ENCODE measurements around the gene TRIM15. TPM values are rescaled to one million over a fixed set of nuclear protein-coding genes. Genes with fewer than 3 reads are reported as not detected.
"Not testable (repeated sequence)": the region's sequence is repeated elsewhere in the genome, so short reads cannot be mapped to it uniquely, and the experiment has no call there.

TRIM15 gene
- total RNA-seq, 3 donors from 2014 or later = 37.2 to 73.2 (median 51.4) TPM

DNA sequence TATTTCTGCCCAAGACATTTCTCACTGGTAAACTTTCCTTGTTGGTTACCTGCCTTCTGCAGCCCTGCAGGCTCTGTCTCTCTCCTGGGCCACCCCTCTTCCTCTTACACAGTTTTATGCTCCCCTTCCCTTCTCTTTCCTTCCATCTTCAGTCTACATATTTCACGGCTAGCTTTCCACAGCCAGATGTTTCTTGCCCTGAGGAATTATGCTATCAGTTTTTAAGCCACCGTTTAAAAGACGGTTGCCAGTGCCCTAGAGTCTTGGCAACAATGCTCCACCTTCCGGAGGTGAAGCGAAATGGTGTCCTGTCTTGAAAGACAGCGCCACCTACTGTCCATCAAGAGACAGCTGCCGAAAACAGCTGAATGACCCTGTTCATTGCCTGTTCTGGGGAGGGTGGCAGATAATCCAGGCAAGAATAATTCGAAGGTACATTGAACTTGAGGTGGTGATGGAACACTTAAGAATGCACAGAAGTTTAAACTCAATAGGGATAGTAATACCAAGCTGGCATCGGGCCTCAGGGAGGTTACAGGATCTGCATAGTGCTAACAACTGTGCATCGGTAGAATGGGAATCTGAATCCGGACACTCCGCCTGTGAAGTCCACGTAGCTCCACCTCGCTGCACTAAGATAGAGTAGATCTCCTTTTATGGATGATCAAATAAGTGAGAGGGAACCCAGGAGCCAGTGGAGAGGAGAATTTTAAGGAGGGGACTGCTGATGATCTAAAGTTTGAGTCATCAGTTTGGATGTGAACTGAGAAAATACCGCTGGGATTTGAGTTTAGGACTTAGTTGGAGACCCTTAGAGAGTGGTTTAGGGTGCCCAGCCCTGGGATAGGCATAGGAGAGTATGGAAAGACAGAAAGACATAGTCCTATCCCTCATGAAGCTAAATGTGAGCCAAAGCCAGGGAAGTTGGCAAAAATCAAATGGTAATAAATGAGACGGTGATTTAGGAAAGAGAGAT is 32.2 kb upstream of the TRIM15 start:
- peaks cover 17% of the 10 kb centered on the region for H3K4me1 ChIP-seq (ENCODE audit: low read depth)
- DNase-seq = peak in 1 of 3 donors; percentile 81
- intact Hi-C loops (cut with DNase I, micrococcal nuclease) = loop anchor here in 1 of 2 donors (10.0 kb wide), 1 partner anchor 286 kb away; no protein-coding TSS in a partner anchor
- no peaks in the 10 kb centered on the region for H3K36me3 ChIP-seq (ENCODE audit: low read depth)
- TF ChIP-seq, protein P1, sequence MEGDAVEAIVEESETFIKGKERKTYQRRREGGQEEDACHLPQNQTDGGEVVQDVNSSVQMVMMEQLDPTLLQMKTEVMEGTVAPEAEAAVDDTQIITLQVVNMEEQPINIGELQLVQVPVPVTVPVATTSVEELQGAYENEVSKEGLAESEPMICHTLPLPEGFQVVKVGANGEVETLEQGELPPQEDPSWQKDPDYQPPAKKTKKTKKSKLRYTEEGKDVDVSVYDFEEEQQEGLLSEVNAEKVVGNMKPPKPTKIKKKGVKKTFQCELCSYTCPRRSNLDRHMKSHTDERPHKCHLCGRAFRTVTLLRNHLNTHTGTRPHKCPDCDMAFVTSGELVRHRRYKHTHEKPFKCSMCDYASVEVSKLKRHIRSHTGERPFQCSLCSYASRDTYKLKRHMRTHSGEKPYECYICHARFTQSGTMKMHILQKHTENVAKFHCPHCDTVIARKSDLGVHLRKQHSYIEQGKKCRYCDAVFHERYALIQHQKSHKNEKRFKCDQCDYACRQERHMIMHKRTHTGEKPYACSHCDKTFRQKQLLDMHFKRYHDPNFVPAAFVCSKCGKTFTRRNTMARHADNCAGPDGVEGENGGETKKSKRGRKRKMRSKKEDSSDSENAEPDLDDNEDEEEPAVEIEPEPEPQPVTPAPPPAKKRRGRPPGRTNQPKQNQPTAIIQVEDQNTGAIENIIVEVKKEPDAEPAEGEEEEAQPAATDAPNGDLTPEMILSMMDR (IDR thresholded peaks at IDR 0.05) = peak; percentile 92
- peak; percentile 86 for ATAC-seq
- H3K4me3 ChIP-seq = no peak overlapping the region
- no peaks in the 10 kb centered on the region for H3K9me3 ChIP-seq

DNA sequence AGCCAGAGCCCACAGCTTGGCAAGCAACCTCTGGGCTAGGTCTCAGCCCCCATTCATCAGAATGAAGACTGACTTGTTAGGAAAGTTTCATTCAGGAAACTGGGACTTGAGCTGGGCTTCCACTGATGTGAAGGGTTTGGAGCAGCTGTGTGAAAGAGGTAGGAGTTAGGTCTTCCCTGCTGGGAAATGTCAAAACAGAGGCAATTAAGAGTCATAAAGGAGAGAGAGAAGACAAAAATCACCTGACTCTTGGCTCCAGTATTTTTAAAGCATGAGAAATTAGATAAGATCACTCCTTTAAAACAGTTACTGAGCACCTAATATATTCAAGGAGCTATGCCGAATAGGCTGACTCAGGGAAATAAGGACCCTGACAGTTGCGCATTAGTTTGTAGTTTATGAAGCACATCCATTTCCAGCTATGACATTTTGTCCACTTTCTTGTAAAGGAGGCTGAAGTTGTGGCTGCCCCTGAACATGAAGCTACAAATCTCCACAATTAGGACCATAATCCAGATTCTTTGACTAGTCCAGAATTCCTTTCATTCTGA is 31.3 kb upstream of the TRIM15 start:
- intact Hi-C loops (cut with DNase I, micrococcal nuclease) = loop anchor here in 1 of 2 donors (10.0 kb wide), 1 partner anchor 287 kb away; no protein-coding TSS in a partner anchor
- TF ChIP-seq, protein P1 (IDR thresholded peaks at IDR 0.05) = no peak
- Histone ChIP-seq H3K4me3 (no peak overlapping the region), H3K36me3 (ENCODE audit: low read depth) (no peaks in the 10 kb centered on the region), H3K9me3 (no peaks in the 10 kb centered on the region), H3K4me1 (ENCODE audit: low read depth) (peaks cover 17% of the 10 kb centered on the region)
- DNase-seq = no peak
- no peak for ATAC-seq

DNA sequence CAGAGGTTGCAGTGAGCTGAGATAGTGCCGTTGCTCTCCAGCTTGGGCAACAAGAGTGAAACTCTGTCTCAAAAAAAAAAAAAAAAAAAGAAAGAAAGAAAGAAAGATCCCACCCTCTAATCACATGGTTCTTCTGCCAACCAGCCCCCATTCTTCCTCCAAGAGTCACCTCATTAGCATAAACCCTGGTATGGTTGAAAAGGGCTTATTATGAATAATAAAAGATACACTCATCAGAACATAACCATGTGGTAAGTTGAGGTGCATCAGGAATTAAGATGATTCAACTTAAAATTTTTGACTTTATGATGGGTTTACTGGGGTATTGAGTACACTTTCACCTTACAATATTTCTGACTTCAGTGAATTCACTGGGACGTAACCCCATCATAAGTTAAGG is 28.2 kb upstream of the TRIM15 start:
- Histone ChIP-seq H3K4me3 (no peak overlapping the region), H3K36me3 (ENCODE audit: low read depth) (no peaks in the 10 kb centered on the region), H3K4me1 (ENCODE audit: low read depth) (peaks cover 13% of the 10 kb centered on the region), H3K9me3 (no peaks in the 10 kb centered on the region)
- intact Hi-C loops (cut with DNase I, micrococcal nuclease) = loop anchor here in 1 of 2 donors (10.0 kb wide), 1 partner anchor 290 kb away; no protein-coding TSS in a partner anchor
- ATAC-seq = no peak
- DNase-seq = no peak
- TF ChIP-seq, protein P1 (IDR thresholded peaks at IDR 0.05) = no peak

DNA sequence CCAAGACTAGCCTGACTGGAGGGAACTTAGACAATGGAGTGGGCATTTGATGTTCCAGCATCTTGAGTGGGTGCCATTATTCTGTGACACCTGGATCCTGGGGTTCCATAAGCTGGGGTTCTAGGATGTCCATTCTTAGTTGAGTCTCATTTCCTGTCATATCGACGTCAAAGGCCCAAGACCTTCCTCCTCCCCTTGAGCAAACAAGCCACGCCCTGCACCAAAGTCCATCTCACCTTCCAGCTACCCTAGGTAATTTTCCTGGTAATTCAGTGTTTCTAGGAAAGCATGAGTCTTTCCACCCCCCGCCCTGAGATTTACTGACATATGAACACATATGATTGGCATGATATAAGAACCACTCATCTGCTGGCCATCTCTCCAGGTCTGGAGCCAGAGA is 27.6 kb upstream of the TRIM15 start, which contains the start of gene TRIM40:
Gene TRIM40, plus strand, starts transcription at position 384 of the 400 bp plus-strand sequence. CDS start 897 bp downstream, outside the sequence.
- H3K36me3 ChIP-seq (ENCODE audit: low read depth) = no peaks in the 10 kb centered on the region
- ATAC-seq = peak; percentile 88
- H3K4me1 ChIP-seq (ENCODE audit: low read depth) = peaks cover 7% of the 10 kb centered on the region
- no peak within 1 kb of the TSS for H3K4me3 ChIP-seq
- peak; percentile 75 to 89 (median 80) for DNase-seq
- TF ChIP-seq, protein P1 (IDR thresholded peaks at IDR 0.05) = no peak
- H3K9me3 ChIP-seq = no peaks in the 10 kb centered on the region
- intact Hi-C loops (cut with DNase I, micrococcal nuclease) = loop anchor here in 1 of 2 donors (10.0 kb wide), 1 partner anchor 291 kb away; no protein-coding TSS in a partner anchor

DNA sequence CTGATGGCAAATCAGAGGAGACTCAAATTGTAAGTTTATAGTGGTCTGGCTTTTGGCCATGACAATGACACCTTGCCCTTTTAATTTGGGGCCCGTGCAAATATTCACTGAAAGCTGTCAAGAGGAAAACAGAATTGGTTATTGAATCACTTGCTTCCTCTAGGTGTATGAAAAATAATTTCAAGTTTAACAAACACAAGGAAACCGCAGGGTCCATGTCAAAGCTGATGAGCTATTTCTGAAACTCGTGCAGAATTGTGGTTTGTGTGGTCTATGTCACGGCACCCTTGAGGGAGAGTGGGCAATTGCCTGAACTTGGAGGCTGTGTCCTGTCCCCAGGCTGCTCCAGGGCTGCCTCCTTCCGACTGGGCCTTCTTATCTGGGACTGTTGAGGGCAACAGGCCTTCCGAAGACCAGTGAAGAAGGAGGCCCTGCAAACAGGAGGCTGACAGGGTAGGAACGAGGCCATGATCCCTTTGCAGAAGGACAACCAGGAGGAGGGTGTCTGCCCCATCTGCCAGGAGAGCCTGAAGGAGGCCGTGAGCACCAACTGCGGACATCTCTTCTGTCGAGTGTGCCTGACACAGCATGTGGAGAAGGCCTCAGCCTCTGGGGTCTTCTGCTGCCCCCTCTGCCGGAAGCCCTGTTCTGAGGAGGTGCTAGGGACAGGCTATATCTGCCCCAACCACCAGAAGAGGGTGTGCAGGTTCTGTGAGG is 26.6 kb upstream of the TRIM15 start:
- H3K4me3 ChIP-seq = no peak overlapping the region
- DNase-seq = no peak
- intact Hi-C loops (cut with DNase I, micrococcal nuclease) = loop anchor here in 1 of 2 donors (10.0 kb wide), 1 partner anchor 292 kb away; no protein-coding TSS in a partner anchor

DNA sequence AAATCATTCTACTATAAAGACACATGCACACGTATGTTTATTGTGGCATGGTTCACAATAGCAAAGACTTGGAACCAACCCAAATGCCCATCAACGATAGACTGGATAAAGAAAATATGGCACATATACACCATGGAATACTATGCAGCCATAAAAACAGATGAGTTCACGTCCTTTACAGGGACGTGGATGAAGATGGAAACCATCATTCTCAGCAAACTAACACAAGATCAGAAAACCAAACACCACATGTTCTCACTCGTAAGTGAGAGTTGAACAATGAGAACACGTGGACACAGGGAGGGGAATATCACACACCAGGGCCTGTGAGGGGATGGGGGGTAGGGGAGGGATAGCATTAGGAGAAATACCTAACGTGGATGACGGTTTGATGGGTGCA is 23.1 kb upstream of the TRIM15 start:
- H3K9me3 ChIP-seq; ATAC-seq; DNase-seq; H3K4me3 ChIP-seq; intact Hi-C loops (cut with DNase I, micrococcal nuclease); H3K36me3 ChIP-seq (ENCODE audit: low read depth): not testable (repeated sequence)
- H3K4me1 ChIP-seq (ENCODE audit: low read depth) = peaks cover 14% of the 10 kb centered on the region

More for the DNA sequence above, 26.6 kb upstream of the TRIM15 start:
- Histone ChIP-seq H3K4me1 (ENCODE audit: low read depth) (no peaks in the 10 kb centered on the region), H3K36me3 (ENCODE audit: low read depth) (no peaks in the 10 kb centered on the region), H3K9me3 (no peaks in the 10 kb centered on the region)
- TF ChIP-seq, protein P1 (IDR thresholded peaks at IDR 0.05) = no peak
- ATAC-seq = no peak

Measured in mucosa of descending colon (tissue), 3 donors.